LNCaP clone FGC (cell line): ENCODE measurements around the gene KIAA0232.

ENCODE experiments used
- DNase-seq: peaks from one replicate; pipeline ENCODE4 v3.0.0-alpha.2; 2011; ENCODE audit warnings: low read depth
- H3K4me3 ChIP-seq: 2 replicates; pipeline ENCODE4 v1.5.1; 2011; ENCODE audit warnings: mild to moderate bottlenecking, low read depth, low read length, control low read depth
- CTCF ChIP-seq: IDR thresholded peaks from 2 replicates; pipeline ENCODE4 v1.5.1; 2012; ENCODE audit warnings: mild to moderate bottlenecking; ENCODE audit not compliant: control insufficient read depth, insufficient read depth; ENCODE audit errors: extremely low read depth

The KIAA0232 gene

GRCh38 chr4:6839579-6839978 is 57.1 kb downstream of the KIAA0232 start:
- no peak overlapping the region for H3K4me3 ChIP-seq
- no peak for TF ChIP-seq CTCF
- DNase-seq: no peak

GRCh38 chr4:6840062-6840976 is 57.8 kb downstream of the KIAA0232 start:
- DNase-seq: no peak
- no peak for TF ChIP-seq CTCF
- H3K4me3 ChIP-seq: no peak overlapping the region

GRCh38 chr4:6845027-6845426 is 62.5 kb downstream of the KIAA0232 start:
- H3K4me3 ChIP-seq: no peak overlapping the region
- DNase-seq: no peak
- no peak for TF ChIP-seq CTCF

- H3K4me3 ChIP-seq: no peak overlapping the region
- DNase-seq: no peak
- TF ChIP-seq CTCF: no peak
Measured at GRCh38 chr4:6845574-6845973, 63.0 kb downstream of the KIAA0232 start.

GRCh38 chr4:6847178-6847577 is 64.7 kb downstream of the KIAA0232 start:
- no peak for DNase-seq
- H3K4me3 ChIP-seq: no peak overlapping the region
- TF ChIP-seq CTCF: no peak

GRCh38 chr4:6848717-6849305 is 66.3 kb downstream of the KIAA0232 start:
- DNase-seq: no peak
- TF ChIP-seq CTCF: no peak
- H3K4me3 ChIP-seq: no peak overlapping the region

GRCh38 chr4:6849691-6850090 is 67.2 kb downstream of the KIAA0232 start:
- DNase-seq: no peak
- H3K4me3 ChIP-seq: no peak overlapping the region
- TF ChIP-seq CTCF: no peak
